Glutamatergic neuron (in vitro differentiated cells): Measurements from ENCODE around the gene PCSK5. TPM values are rescaled to one million over a fixed set of nuclear protein-coding genes. Genes with fewer than 3 reads are reported as not detected.

Experiments
- DNase-seq: peaks from one replicate; pipeline ENCODE4 v3.0.0; 2022
- H3K27ac Mint-ChIP-seq: one replicate; pipeline ENCODE4 v1.8.0; 2020; ENCODE audit warnings: mild to moderate bottlenecking, mixed read lengths, inconsistent platforms; ENCODE audit not compliant: unreplicated experiment
- H3K27me3 Mint-ChIP-seq: one replicate; pipeline ENCODE4 v1.8.0; 2020; ENCODE audit warnings: mild to moderate bottlenecking, moderate library complexity, mixed read lengths, inconsistent platforms; ENCODE audit not compliant: unreplicated experiment
- H3K36me3 Mint-ChIP-seq: one replicate; pipeline ENCODE4 v1.8.0; 2020; ENCODE audit warnings: mild to moderate bottlenecking, mixed read lengths, inconsistent platforms; ENCODE audit not compliant: unreplicated experiment
- H3K4me1 Mint-ChIP-seq: one replicate; pipeline ENCODE4 v1.8.0; 2020; ENCODE audit warnings: mild to moderate bottlenecking, low read depth, mixed read lengths, inconsistent platforms; ENCODE audit not compliant: unreplicated experiment
- H3K4me3 Mint-ChIP-seq: one replicate; pipeline ENCODE4 v1.8.0; 2020; ENCODE audit warnings: mild to moderate bottlenecking, mixed read lengths, inconsistent platforms; ENCODE audit not compliant: unreplicated experiment
- H3K9me3 Mint-ChIP-seq: one replicate; pipeline ENCODE4 v1.8.0; 2020; ENCODE audit warnings: mild to moderate bottlenecking, moderate library complexity, mixed read lengths, inconsistent platforms; ENCODE audit not compliant: unreplicated experiment
- CTCF ChIP-seq: fragments of 200-600 bp; sonication (generic); IDR thresholded peaks from one replicate; pipeline ENCODE4 v1.5.0; 2021; ENCODE audit not compliant: partially characterized antibody, unreplicated experiment
- total RNA-seq: library from RNA; stranded (reverse); fragmentation: NEBNext Ultra II Directional; extraction: Animal tissue kit (Norgen Biotek cat#: 25700); gene quantifications from one replicate; pipeline ENCODE4 v1.2.1, GENCODE V29; 2021; ENCODE audit not compliant: unreplicated experiment

Gene PCSK5
- total RNA-seq, 1 donor from 2014 or later, result 9.6 TPM

- peaks cover 14% of the 10 kb centered on the region for H3K4me1 Mint-ChIP-seq
- no peaks in the 10 kb centered on the region for H3K36me3 Mint-ChIP-seq
- no peaks in the 10 kb centered on the region for H3K27me3 Mint-ChIP-seq
- H3K9me3 Mint-ChIP-seq, result no peaks in the 10 kb centered on the region
- TF ChIP-seq CTCF, result no peak
- no peak overlapping the region for H3K27ac Mint-ChIP-seq
- H3K4me3 Mint-ChIP-seq, result no peak overlapping the region
- no peak for DNase-seq
Measured at GRCh38 chr9:75956161-75956560, 65.7 kb downstream of the PCSK5 start.

GRCh38 chr9:75957116-75957515, 66.6 kb downstream of the PCSK5 start:
- Mint-ChIP-seq H3K4me1 (peaks cover 14% of the 10 kb centered on the region), H3K27ac (no peak overlapping the region), H3K27me3 (no peaks in the 10 kb centered on the region), H3K4me3 (no peak overlapping the region), H3K36me3 (no peaks in the 10 kb centered on the region), H3K9me3 (peaks cover 4% of the 10 kb centered on the region)
- DNase-seq, result no peak
- no peak for TF ChIP-seq CTCF

- no peak for DNase-seq
- Mint-ChIP-seq H3K36me3 (no peaks in the 10 kb centered on the region), H3K9me3 (peaks cover 4% of the 10 kb centered on the region), H3K27ac (no peak overlapping the region), H3K4me1 (peaks cover 11% of the 10 kb centered on the region), H3K4me3 (no peak overlapping the region), H3K27me3 (no peaks in the 10 kb centered on the region)
- TF ChIP-seq CTCF, result no peak
Measured at GRCh38 chr9:75958226-75958625, 67.8 kb downstream of the PCSK5 start.

GRCh38 chr9:75960551-75960950, 70.1 kb downstream of the PCSK5 start:
- Mint-ChIP-seq H3K4me3 (no peak overlapping the region), H3K4me1 (peaks cover 6% of the 10 kb centered on the region), H3K27ac (peak overlapping the region; percentile 40), H3K27me3 (no peaks in the 10 kb centered on the region), H3K9me3 (peaks cover 4% of the 10 kb centered on the region), H3K36me3 (no peaks in the 10 kb centered on the region)
- DNase-seq, result no peak
- TF ChIP-seq CTCF, result no peak

- Mint-ChIP-seq H3K27ac (no peak overlapping the region), H3K27me3 (no peaks in the 10 kb centered on the region), H3K4me1 (peaks cover 6% of the 10 kb centered on the region), H3K9me3 (peaks cover 4% of the 10 kb centered on the region), H3K36me3 (no peaks in the 10 kb centered on the region), H3K4me3 (no peak overlapping the region)
- no peak for DNase-seq
- no peak for TF ChIP-seq CTCF
Measured at GRCh38 chr9:75962013-75962661, 71.7 kb downstream of the PCSK5 start.
